GM19468 (cell line): Measurements from ENCODE around the gene ZNF804B.

Experiments used
- ATAC-seq: cut with Tn5 transposase; IDR thresholded peaks from one replicate; pipeline ENCODE4 v1.9.1; 2021; ENCODE audit warnings: mild to moderate bottlenecking, moderate library complexity, moderate number of reproducible peaks; ENCODE audit not compliant: unreplicated experiment; ENCODE audit errors: extremely low read depth

The ZNF804B gene

GRCh38 chr7:88759230-88760135 is at the start of gene ZNF804B:
TSS of gene ZNF804B (plus strand) at chr7:88759700. CDS start at chr7:88759977, 277 bp downstream.
- ATAC-seq = no peak

GRCh38 chr7:88735920-88736319 is 23.6 kb upstream of the ZNF804B start:
- ATAC-seq = no peak

- ATAC-seq = no peak
Measured at GRCh38 chr7:88737632-88738031, 21.9 kb upstream of the ZNF804B start.

- no peak for ATAC-seq
Measured at GRCh38 chr7:88746126-88746525, 13.4 kb upstream of the ZNF804B start.

- no peak for ATAC-seq
Measured at GRCh38 chr7:88756802-88757201, 2.7 kb upstream of the ZNF804B start.

GRCh38 chr7:88757371-88757770 is 2.1 kb upstream of the ZNF804B start:
- ATAC-seq = no peak

GRCh38 chr7:88758381-88759229 is 895 bp upstream of the ZNF804B start:
- no peak for ATAC-seq

- ATAC-seq = no peak
Measured at GRCh38 chr7:88760136-88760515, 626 bp downstream of the ZNF804B start.

GRCh38 chr7:88761779-88762178 is 2.3 kb downstream of the ZNF804B start:
- ATAC-seq = no peak

- ATAC-seq = no peak
Measured at GRCh38 chr7:88771417-88771816, 11.9 kb downstream of the ZNF804B start.

GRCh38 chr7:88772776-88773175 is 13.3 kb downstream of the ZNF804B start:
- ATAC-seq = no peak

GRCh38 chr7:88775838-88776237 is 16.3 kb downstream of the ZNF804B start:
- ATAC-seq = no peak

GRCh38 chr7:88787777-88788176 is 28.3 kb downstream of the ZNF804B start:
- no peak for ATAC-seq

- ATAC-seq = no peak
Measured at GRCh38 chr7:88789480-88790064, 30.1 kb downstream of the ZNF804B start.

- no peak for ATAC-seq
Measured at GRCh38 chr7:88791891-88792290, 32.4 kb downstream of the ZNF804B start.

GRCh38 chr7:88792361-88792760 is 32.9 kb downstream of the ZNF804B start:
- no peak for ATAC-seq

- no peak for ATAC-seq
Measured at GRCh38 chr7:88795553-88795952, 36.1 kb downstream of the ZNF804B start, which contains the start of gene TEX47. TSS of gene TEX47 (minus strand) at chr7:88795737. CDS start at chr7:88794942, 795 bp downstream.

- ATAC-seq = no peak
Measured at GRCh38 chr7:88801046-88801445, 41.5 kb downstream of the ZNF804B start.

GRCh38 chr7:88806280-88807037 is 47.0 kb downstream of the ZNF804B start:
- ATAC-seq = no peak

GRCh38 chr7:88818552-88818951 is 59.1 kb downstream of the ZNF804B start:
- ATAC-seq = no peak
